H1 (cell line): ENCODE data around the gene BCL11A. TPM values are rescaled to one million over a fixed set of nuclear protein-coding genes. Genes with fewer than 3 reads are reported as not detected.

Experiments used
- CTCF ChIA-PET: fragments of 300-600 bp; sonication (Branson Sonifier 250); formaldehyde crosslinking; loops from one replicate; lab custom pipeline; 2021; ENCODE audit not compliant: partially characterized antibody; lab: Charles Lee
- POLR2A ChIA-PET: fragments of 300-600 bp; sonication (Branson Sonifier 250); formaldehyde crosslinking; loops from one replicate; lab custom pipeline; 2021; ENCODE audit warnings: inconsistent platforms; ENCODE audit not compliant: partially characterized antibody; lab: Charles Lee
- DNase-seq, 2 experiments: peaks; one replicate each; pipeline versions ENCODE4 v3.0.0 to v3.0.0-alpha.2; 2010 to 2022; ENCODE audit warnings: low spot score in 2 of 2, low read depth in 1 of 2, mixed read lengths in 1 of 2
- FAIRE-seq: peaks from 2 replicates; lab custom pipeline; 2011; peaks lifted over from hg19 to GRCh38; lab: Jason Lieb, UNC
- H2AFZ ChIP-seq: 2 replicates; pipeline ENCODE4 v1.8.1; 2012; ENCODE audit warnings: low read length, inconsistent platforms
- H2AK5ac ChIP-seq: 2 replicates; pipeline ENCODE4 v1.6.1; 2013; ENCODE audit warnings: low read depth, low read length
- H2BK120ac ChIP-seq: replicated peaks from 2 replicates; pipeline ENCODE3; 2013; ENCODE audit warnings: low read depth, low read length, inconsistent platforms
- H2BK12ac ChIP-seq: 2 replicates; pipeline ENCODE4 v1.6.1; 2013; ENCODE audit warnings: low read depth, low read length
- H2BK15ac ChIP-seq: 2 replicates; pipeline ENCODE4 v1.6.1; 2013; ENCODE audit warnings: low read length
- H2BK20ac ChIP-seq: 2 replicates; pipeline ENCODE4 v1.6.1; 2013; ENCODE audit warnings: low read length
- H2BK5ac ChIP-seq: 2 replicates; pipeline ENCODE4 v1.6.1; 2013; ENCODE audit warnings: low read depth, low read length
- H3K14ac ChIP-seq: 2 replicates; pipeline ENCODE4 v1.6.1; 2013; ENCODE audit warnings: inconsistent platforms; ENCODE audit not compliant: insufficient read length
- H3K18ac ChIP-seq: 2 replicates; pipeline ENCODE4 v1.6.1; 2013; ENCODE audit warnings: low read length; ENCODE audit errors: extremely low read depth
- H3K23ac ChIP-seq: 2 replicates; pipeline ENCODE4 v1.6.1; 2013; ENCODE audit warnings: inconsistent platforms; ENCODE audit not compliant: insufficient read length
- H3K23me2 ChIP-seq: 2 replicates; pipeline ENCODE4 v1.6.1; 2013; ENCODE audit warnings: low read depth, low read length
- H3K27ac ChIP-seq: 2 replicates; pipeline ENCODE4 v1.6.1; 2011; ENCODE audit warnings: low read depth, low read length, inconsistent platforms
- H3K27me3 ChIP-seq, 4 experiments: replicated peaks in 1 of 4; 1 replicate in 1 of 4; 2 replicates in 3 of 4; pipeline versions ENCODE4 v1.6.1 to v1.8.1; 2011 to 2013; ENCODE audit warnings: low read length in 3 of 4, mild to moderate bottlenecking in 3 of 4, inconsistent platforms in 2 of 4, mixed read lengths in 2 of 4, moderate library complexity in 1 of 4; ENCODE audit not compliant: control insufficient read depth in 3 of 4, insufficient read depth in 3 of 4; ENCODE audit errors: extremely low read depth in 1 of 4
- H3K36me3 ChIP-seq, 4 experiments: 2 replicates each; pipeline versions ENCODE4 v1.6.1 to v1.8.1; 2011 to 2013; ENCODE audit warnings: mild to moderate bottlenecking in 4 of 4, low read length in 3 of 4, moderate library complexity in 2 of 4, control low read depth in 1 of 4, inconsistent platforms in 1 of 4; ENCODE audit not compliant: insufficient read depth in 4 of 4, control insufficient read depth in 2 of 4
- H3K4ac ChIP-seq: replicated peaks from 2 replicates; pipeline ENCODE3; 2013; ENCODE audit warnings: low read length, low read depth, mixed read lengths, inconsistent platforms; ENCODE audit not compliant: insufficient read length
- H3K4me1 ChIP-seq, 4 experiments: replicated peaks in 1 of 4; 1 replicate in 1 of 4; 2 replicates in 3 of 4; pipeline versions ENCODE4 v1.6.1 to v1.8.1; 2011 to 2013; ENCODE audit warnings: low read length in 3 of 4, inconsistent platforms in 2 of 4, mixed read lengths in 1 of 4; ENCODE audit not compliant: insufficient read depth in 4 of 4, control insufficient read depth in 3 of 4
- H3K4me2 ChIP-seq, 2 experiments: 2 replicates each; pipeline versions ENCODE4 v1.6.1 to v1.8.1; 2011 to 2013; ENCODE audit warnings: low read depth in 2 of 2, low read length in 2 of 2, control low read depth in 1 of 2, inconsistent platforms in 1 of 2, mild to moderate bottlenecking in 1 of 2; ENCODE audit not compliant: insufficient read depth in 1 of 2
- H3K4me3 ChIP-seq, 4 experiments: fragments of 200-600, 300-600 bp in 1 of 4; sonication (generic), shearing (Covaris generic), sonication (Bioruptor Twin) in 1 of 4; 2 replicates each; pipeline versions ENCODE4 v1.5.1 to v1.8.1; 2011 to 2016; ENCODE audit warnings: low read length in 4 of 4, low read depth in 3 of 4, control low read depth in 2 of 4, inconsistent platforms in 2 of 4, mild to moderate bottlenecking in 2 of 4, mixed read lengths in 1 of 4, moderate library complexity in 1 of 4; ENCODE audit not compliant: insufficient read depth in 2 of 4; ENCODE audit errors: extremely low read depth in 1 of 4
- H3K56ac ChIP-seq: replicated peaks from 2 replicates; pipeline ENCODE3; 2013; ENCODE audit warnings: low read depth, mild to moderate bottlenecking, mixed read lengths, low read length, inconsistent platforms; ENCODE audit not compliant: insufficient read length
- H3K79me1 ChIP-seq: 2 replicates; pipeline ENCODE4 v1.6.1; 2013; ENCODE audit warnings: low read depth, low read length, control low read depth
- H3K79me2 ChIP-seq, 2 experiments: 2 replicates each; pipeline versions ENCODE4 v1.6.1 to v1.8.1; 2012 to 2013; ENCODE audit warnings: low read length in 2 of 2, mild to moderate bottlenecking in 2 of 2, inconsistent platforms in 1 of 2; ENCODE audit not compliant: insufficient read depth in 2 of 2, control insufficient read depth in 1 of 2
- H3K9ac ChIP-seq, 4 experiments: replicated peaks in 1 of 4; 1 replicate in 1 of 4; 2 replicates in 3 of 4; pipeline versions ENCODE4 v1.6.1 to v1.8.1; 2011 to 2013; ENCODE audit warnings: low read depth in 3 of 4, low read length in 3 of 4, control low read depth in 2 of 4, mild to moderate bottlenecking in 2 of 4, moderate library complexity in 2 of 4, inconsistent platforms in 1 of 4; ENCODE audit errors: extremely low read depth in 1 of 4
- H3K9me3 ChIP-seq, 2 experiments: 2 replicates each; pipeline versions ENCODE4 v1.6.1 to v1.8.1; 2012 to 2013; ENCODE audit warnings: mild to moderate bottlenecking in 2 of 2, moderate library complexity in 2 of 2, control low read depth in 1 of 2, inconsistent platforms in 1 of 2, low read depth in 1 of 2, low read length in 1 of 2, mixed read lengths in 1 of 2; ENCODE audit not compliant: insufficient read depth in 2 of 2
- H4K20me1 ChIP-seq, 2 experiments: replicated peaks in 1 of 2; 2 replicates each; pipeline versions ENCODE3 to v1.8.1; 2011 to 2013; ENCODE audit warnings: inconsistent platforms in 2 of 2, low read length in 2 of 2, mild to moderate bottlenecking in 1 of 2; ENCODE audit not compliant: insufficient read depth in 2 of 2, control insufficient read depth in 1 of 2
- H4K5ac ChIP-seq: 2 replicates; pipeline ENCODE4 v1.6.1; 2013; ENCODE audit warnings: low read length, low read depth, mixed read lengths, inconsistent platforms; ENCODE audit not compliant: insufficient read length
- H4K8ac ChIP-seq: 2 replicates; pipeline ENCODE4 v1.8.0; 2013; ENCODE audit warnings: mild to moderate bottlenecking, moderate library complexity, low read length, inconsistent platforms; ENCODE audit not compliant: insufficient read depth; ENCODE audit errors: extremely low read depth
- H4K91ac ChIP-seq: replicated peaks from 2 replicates; pipeline ENCODE3; 2013; ENCODE audit warnings: low read length, mixed read lengths, inconsistent platforms; ENCODE audit not compliant: insufficient read length
- CBX8 ChIP-seq: fragments of 300-800, 300-1000 bp; sonication (generic); IDR thresholded peaks from 2 replicates; pipeline ENCODE4 v1.7.1; 2016; ENCODE audit warnings: low read depth, low read length, borderline replicate concordance
- CEBPB ChIP-seq: IDR thresholded peaks from 2 replicates; pipeline ENCODE4 v1.6.1; 2012; ENCODE audit warnings: low read depth, low read length
- CHD2 ChIP-seq: IDR thresholded peaks from 2 replicates; pipeline ENCODE4 v1.6.1; 2012; ENCODE audit warnings: low read length, improper control_type of control experiment
- E2F6 ChIP-seq: IDR thresholded peaks from 2 replicates; pipeline ENCODE4 v1.6.1; 2012; ENCODE audit warnings: inconsistent platforms
- GTF2F1 ChIP-seq: IDR thresholded peaks from 2 replicates; pipeline ENCODE4 v1.6.1; 2012; ENCODE audit warnings: low read depth, low read length, improper control_type of control experiment, borderline replicate concordance
- HDAC6 ChIP-seq: IDR thresholded peaks from one replicate; pipeline ENCODE4 v1.7.1; 2012; ENCODE audit warnings: low read depth, mild to moderate bottlenecking, inconsistent platforms, low read length, moderate library complexity
- RBBP5 ChIP-seq: IDR thresholded peaks from 2 replicates; pipeline ENCODE4 v1.7.1; 2012; ENCODE audit warnings: low read depth, mild to moderate bottlenecking, inconsistent platforms, low read length, moderate library complexity, borderline replicate concordance
- RFX5 ChIP-seq: IDR thresholded peaks from 2 replicates; pipeline ENCODE4 v1.6.1; 2011; ENCODE audit warnings: low read depth, low read length, improper control_type of control experiment, borderline replicate concordance
- RNF2 ChIP-seq: fragments of 200-900, 300-1000 bp; sonication (generic); IDR thresholded peaks from 2 replicates; pipeline ENCODE4 v1.7.1; 2016; ENCODE audit warnings: borderline replicate concordance, low read depth, mild to moderate bottlenecking, antibody characterized with exemption, low read length; ENCODE audit not compliant: poor library complexity, severe bottlenecking; ENCODE audit errors: missing control alignments
- SP1 ChIP-seq: IDR thresholded peaks from 2 replicates; pipeline ENCODE4 v1.6.1; 2011; ENCODE audit warnings: low read depth, low read length
- SUZ12 ChIP-seq: fragments of 200-600 bp; sonication (generic); IDR thresholded peaks from 2 replicates; pipeline ENCODE4 v1.6.1; 2012; ENCODE audit warnings: mild to moderate bottlenecking, inconsistent platforms, low read length, moderate library complexity, mixed read lengths
- TCF12 ChIP-seq: IDR thresholded peaks from 2 replicates; pipeline ENCODE4 v1.6.1; 2011; ENCODE audit warnings: low read depth, mild to moderate bottlenecking, low read length
- ZNF274 ChIP-seq: IDR thresholded peaks from 2 replicates; pipeline ENCODE4 v1.7.0; 2012; ENCODE audit warnings: low read length, borderline replicate concordance; ENCODE audit errors: extremely low read depth
- WGBS, 2 experiments: shearing (Covaris generic) in 1 of 2; methylation state at CpG; one replicate each; pipeline versions ENCODE4 v1.1.6 to v1.1.7; 2013 to 2015; ENCODE audit warnings: low lambda C conversion rate in 2 of 2, mixed read lengths in 2 of 2, inconsistent platforms in 1 of 2, low coverage in 1 of 2, missing lambda C conversion rate in 1 of 2; ENCODE audit not compliant: insufficient replicate concordance in 2 of 2, insufficient coverage in 1 of 2, insufficient read length in 1 of 2; ENCODE audit errors: extremely low coverage in 1 of 2, missing lambda C conversion rate in 1 of 2; 5-methylcytosine and 5-hydroxymethylcytosine counted together
- polyA plus RNA-seq, 7 experiments: library from polyadenylated mRNA; depleted of rRNA in 3 of 7; stranded (reverse) in 5 of 7; unstranded in 2 of 7; fragments of >200 nt in 5 of 7; fragments of 200-250 nt in 2 of 7; gene quantifications; 1 replicate in 5 of 7; 2 replicates in 1 of 7; 4 replicates in 1 of 7; pipeline versions ENCODE4 v1.2.1 to v1.2.3, GENCODE V29; 2011 to 2013; ENCODE audit warnings: missing spikeins in 2 of 7, mixed read lengths in 2 of 7
- total RNA-seq: library from RNA; stranded (reverse); fragmentation: NEBNext Ultra II Directional; extraction: Animal tissue kit (Norgen Biotek cat#: 25700); gene quantifications from 2 replicates; pipeline ENCODE4 v1.2.1, GENCODE V29; 2021

Gene BCL11A
- total and polyA plus RNA-seq, 2 of the 8 experiments (the other 6 are each of a cell fraction or from before 2014, with no cell fraction given) = 11.9 to 59.3 TPM

GRCh38 chr2:60538101-60538500, 15.4 kb downstream of the BCL11A start:
- peaks cover 6 to 99% of the 10 kb centered on the region in 2 experiments for H3K79me2 ChIP-seq
- FAIRE-seq = no peak
- POLR2A ChIA-PET = interaction anchor here (0.7 to 4.7 kb wide), 4 partner anchors 9 to 29 kb away, joined by 3 to 31 read pairs (median 4); no protein-coding TSS in a partner anchor
- TF ChIP-seq E2F6 (no peak), CBX8 (no peak), RFX5 (no peak), CHD2 (no peak), CEBPB (no peak), RNF2 (no peak), RBBP5 (no peak), TCF12 (no peak), SP1 (no peak), HDAC6 (no peak), ZNF274 (no peak), GTF2F1 (no peak), SUZ12 (no peak)

More at GRCh38 chr2:60538101-60538500, 15.4 kb downstream of the BCL11A start:
- Histone ChIP-seq H2BK15ac (peak overlapping the region; percentile 85; the same call in 1 of the 2 replicates), H2AFZ (no peak overlapping the region), H2BK20ac (no peak overlapping the region), H3K56ac (no peak overlapping the region), H2BK120ac (no peak overlapping the region), H3K79me1 (peaks cover 9% of the 10 kb centered on the region; the same call in 1 of the 2 replicates), H3K18ac (no peak overlapping the region; the same call in 1 of the 2 replicates), H3K4me2 (peak overlapping the region; percentile 12 to 27; a peak in 2 of 4 replicates), H4K20me1 (peaks cover 16 to 22% of the 10 kb centered on the region in 2 experiments), H3K4me1 (peaks cover 16 to 39% (median 37%) of the 10 kb centered on the region in 4 experiments), H3K4ac (no peak overlapping the region), H3K23me2 (no peaks in the 10 kb centered on the region), H3K36me3 (peaks cover 0 to 36% (median 2%) of the 10 kb centered on the region in 4 experiments; a peak in 4 of 8 replicates), H4K5ac (no peak overlapping the region), H3K14ac (no peak overlapping the region), H3K27ac (no peak overlapping the region), H3K27me3 (peaks cover 0 to 1% (median 0%) of the 10 kb centered on the region in 4 experiments; a peak in 1 of 7 replicates), H2AK5ac (no peak overlapping the region), H4K8ac (no peak overlapping the region), H3K4me3 (no peak overlapping the region), H2BK12ac (no peak overlapping the region), H3K23ac (no peak overlapping the region), H3K9me3 (no peaks in the 10 kb centered on the region), H4K91ac (no peak overlapping the region), H3K9ac (no peak overlapping the region), H2BK5ac (no peak overlapping the region)
- CTCF ChIA-PET = interaction anchor here (0.9 to 3.9 kb wide), 5 partner anchors 11 to 97 kb away, joined by 3 to 11 read pairs (median 4); no protein-coding TSS in a partner anchor
- no peak for DNase-seq
- WGBS, 2 experiments = 89% methylated on average over 9 of the region's 9 CpGs; no CpG with 5 or more reads in 1 of the 2 experiments
